CD4-positive, alpha-beta T cell (primary cell): ENCODE results near the gene RNU7-1. TPM values are rescaled to one million over a fixed set of nuclear protein-coding genes. Genes with fewer than 3 reads are reported as not detected.

Experiments
- ATAC-seq: fragments of 200-7000 bp; cut with Tn5 transposase; one replicate; pipeline ENCODE4 v1.10.0; 2022; ENCODE audit warnings: mild to moderate bottlenecking; ENCODE audit not compliant: poor library complexity
- CTCF ChIA-PET: fragments of 350-600 bp; sonication (Branson Sonifier 250); formaldehyde crosslinking; loops from one replicate; lab custom pipeline; 2021; ENCODE audit warnings: antibody characterized with exemption, inconsistent platforms; lab: Charles Lee
- POLR2A ChIA-PET: fragments of 350-600 bp; sonication (Branson Sonifier 250); formaldehyde crosslinking; loops from one replicate; lab custom pipeline; 2021; ENCODE audit warnings: antibody characterized with exemption, inconsistent platforms; lab: Charles Lee
- DNase-seq, 14 experiments: peaks; one replicate each; pipeline ENCODE4 v3.0.0-alpha.2; 2013 to 2020; ENCODE audit warnings: mixed read lengths in 2 of 14
- H3K27ac ChIP-seq, 2 donors: one replicate each; pipeline versions ENCODE4 v1.5.1 to v1.7.0; 2013; ENCODE audit warnings: low read length in 2 of 2, low read depth in 1 of 2, mild to moderate bottlenecking in 1 of 2
- H3K27me3 ChIP-seq, 2 experiments: 1 replicate in 1 of 2; 2 replicates in 1 of 2; pipeline versions ENCODE4 v1.6.1 to v1.7.0; 2013; ENCODE audit warnings: low read length in 2 of 2, control low read depth in 1 of 2, mild to moderate bottlenecking in 1 of 2, moderate library complexity in 1 of 2; ENCODE audit not compliant: insufficient read depth in 2 of 2, control insufficient read depth in 1 of 2
- H3K36me3 ChIP-seq: one replicate; pipeline ENCODE4 v1.6.1; 2013; ENCODE audit warnings: low read length, control low read depth; ENCODE audit not compliant: insufficient read depth
- H3K4me1 ChIP-seq: one replicate; pipeline ENCODE4 v1.6.1; 2013; ENCODE audit warnings: low read length, control low read depth; ENCODE audit not compliant: insufficient read depth
- H3K4me3 ChIP-seq: one replicate; pipeline ENCODE4 v1.5.1; 2013; ENCODE audit warnings: mild to moderate bottlenecking, low read length, moderate library complexity
- H3K9me3 ChIP-seq, 2 experiments: 1 replicate in 1 of 2; 2 replicates in 1 of 2; pipeline versions ENCODE4 v1.6.1 to v1.7.0; 2013; ENCODE audit warnings: low read length in 2 of 2, mild to moderate bottlenecking in 2 of 2, control low read depth in 1 of 2, moderate library complexity in 1 of 2; ENCODE audit not compliant: control insufficient read depth in 1 of 2, insufficient read depth in 1 of 2
- H3K27ac Mint-ChIP-seq: one replicate; pipeline ENCODE4 v1.8.0; 2020; ENCODE audit warnings: mixed read lengths
- H3K27me3 Mint-ChIP-seq: one replicate; pipeline ENCODE4 v1.8.0; 2021; ENCODE audit warnings: mixed read lengths
- H3K36me3 Mint-ChIP-seq: one replicate; pipeline ENCODE4 v1.8.0; 2021; ENCODE audit warnings: low read depth, mixed read lengths
- H3K4me1 Mint-ChIP-seq: one replicate; pipeline ENCODE4 v1.8.0; 2021; ENCODE audit warnings: low read depth, mixed read lengths
- H3K4me3 Mint-ChIP-seq: one replicate; pipeline ENCODE4 v1.8.0; 2020; ENCODE audit warnings: mild to moderate bottlenecking, mixed read lengths
- H3K9me3 Mint-ChIP-seq: one replicate; pipeline ENCODE4 v1.8.0; 2020; ENCODE audit warnings: mixed read lengths
- intact Hi-C, 2 experiments: fragments of 100-400 bp; cut with DNase I in 1 of 2; cut with micrococcal nuclease in 1 of 2; formaldehyde crosslinking; loops; one replicate each; pipeline versions ENCODE4 v1.15.1 to v1.9.0; 2023 to 2025; cut with DNase I, micrococcal nuclease
- total RNA-seq, 174 experiments: library from RNA in 2 of 174; stranded (reverse) in 2 of 174; gene quantifications; one replicate each; pipeline ENCODE4 v1.2.3 and lab custom pipeline; 2021 to 2026
- TF ChIP-seq, protein P1 (sequence below): fragments of 200-600 bp; IDR thresholded peaks from one replicate; pipeline ENCODE4 v1.8.0; 2022; ENCODE audit warnings: antibody characterized with exemption, mild to moderate bottlenecking

The RNU7-1 gene
- total RNA-seq, 2 experiments from 2014 or later = not detected

DNA sequence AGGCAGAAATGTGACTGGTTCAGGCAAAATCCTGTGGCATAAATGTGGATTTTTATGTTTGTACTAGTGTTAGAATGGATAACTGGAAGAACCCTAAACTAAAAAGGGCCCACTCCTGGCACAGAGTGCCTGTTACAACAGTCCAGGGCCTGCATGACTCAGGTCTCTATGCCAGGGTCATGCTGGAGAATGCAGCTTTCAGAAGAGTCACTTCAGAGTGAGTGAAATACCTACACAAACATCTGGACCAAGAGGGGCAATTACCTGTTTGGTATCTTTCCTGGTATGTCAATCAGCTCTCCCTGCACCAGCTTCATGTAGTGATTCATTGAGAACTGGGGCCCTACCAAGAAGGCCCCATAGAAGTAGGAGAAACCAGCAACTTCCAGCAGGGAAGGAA, 37.1 kb downstream of the RNU7-1 start:
- intact Hi-C loops = no loop called here
- no peaks in the 10 kb centered on the region for H3K27me3 ChIP-seq
- no peaks in the 10 kb centered on the region for H3K4me1 ChIP-seq
- no peaks in the 10 kb centered on the region for H3K9me3 Mint-ChIP-seq
- no peak for DNase-seq
- no peak overlapping the region for H3K4me3 Mint-ChIP-seq
- H3K27ac ChIP-seq = no peak overlapping the region
- ChIA-PET POLR2A (interaction anchor here (1.2 kb wide), 1 partner anchor 37 kb away, joined by 3 read pairs; the partner anchor contains the start of genes C12orf57 and RNU7-1), CTCF (interaction anchor here (1.4 kb wide), 1 partner anchor 35 kb away, joined by 3 read pairs; no protein-coding TSS in a partner anchor)
- peaks cover 5% of the 10 kb centered on the region for H3K4me1 Mint-ChIP-seq
- peaks cover 81% of the 10 kb centered on the region for H3K36me3 Mint-ChIP-seq
- no peak overlapping the region for H3K27ac Mint-ChIP-seq
- peaks cover 82% of the 10 kb centered on the region for H3K36me3 ChIP-seq
- no peak overlapping the region for H3K4me3 ChIP-seq
- H3K9me3 ChIP-seq = no peaks in the 10 kb centered on the region
- no peak for ATAC-seq
- H3K27me3 Mint-ChIP-seq = no peaks in the 10 kb centered on the region
- TF ChIP-seq, protein P1, sequence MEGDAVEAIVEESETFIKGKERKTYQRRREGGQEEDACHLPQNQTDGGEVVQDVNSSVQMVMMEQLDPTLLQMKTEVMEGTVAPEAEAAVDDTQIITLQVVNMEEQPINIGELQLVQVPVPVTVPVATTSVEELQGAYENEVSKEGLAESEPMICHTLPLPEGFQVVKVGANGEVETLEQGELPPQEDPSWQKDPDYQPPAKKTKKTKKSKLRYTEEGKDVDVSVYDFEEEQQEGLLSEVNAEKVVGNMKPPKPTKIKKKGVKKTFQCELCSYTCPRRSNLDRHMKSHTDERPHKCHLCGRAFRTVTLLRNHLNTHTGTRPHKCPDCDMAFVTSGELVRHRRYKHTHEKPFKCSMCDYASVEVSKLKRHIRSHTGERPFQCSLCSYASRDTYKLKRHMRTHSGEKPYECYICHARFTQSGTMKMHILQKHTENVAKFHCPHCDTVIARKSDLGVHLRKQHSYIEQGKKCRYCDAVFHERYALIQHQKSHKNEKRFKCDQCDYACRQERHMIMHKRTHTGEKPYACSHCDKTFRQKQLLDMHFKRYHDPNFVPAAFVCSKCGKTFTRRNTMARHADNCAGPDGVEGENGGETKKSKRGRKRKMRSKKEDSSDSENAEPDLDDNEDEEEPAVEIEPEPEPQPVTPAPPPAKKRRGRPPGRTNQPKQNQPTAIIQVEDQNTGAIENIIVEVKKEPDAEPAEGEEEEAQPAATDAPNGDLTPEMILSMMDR = no peak

GRCh38 chr12:6981152-6982052, 37.8 kb downstream of the RNU7-1 start:
- intact Hi-C loops = no loop called here
- Histone ChIP-seq H3K27ac (no peak overlapping the region), H3K4me1 (no peaks in the 10 kb centered on the region), H3K36me3 (peaks cover 75% of the 10 kb centered on the region), H3K4me3 (no peak overlapping the region), H3K9me3 (no peaks in the 10 kb centered on the region), H3K27me3 (no peaks in the 10 kb centered on the region)
- TF ChIP-seq, protein P1 = no peak
- ChIA-PET POLR2A (no interaction called here), CTCF (interaction anchor here (0.5 kb wide), 1 partner anchor 128 kb away, joined by 3 read pairs; the partner anchor contains the start of gene C1RL)
- Mint-ChIP-seq H3K36me3 (peaks cover 80% of the 10 kb centered on the region), H3K27ac (no peak overlapping the region), H3K27me3 (no peaks in the 10 kb centered on the region), H3K4me3 (no peak overlapping the region), H3K9me3 (no peaks in the 10 kb centered on the region), H3K4me1 (peaks cover 5% of the 10 kb centered on the region)
- ATAC-seq (no peak), DNase-seq (no peak)

GRCh38 chr12:6982532-6982931, 38.9 kb downstream of the RNU7-1 start:
- CTCF ChIA-PET = interaction anchor here (0.6 kb wide), 1 partner anchor 110 kb away, joined by 3 read pairs; no protein-coding TSS in a partner anchor
- no peaks in the 10 kb centered on the region for H3K9me3 Mint-ChIP-seq
- H3K27ac ChIP-seq = no peak overlapping the region
- H3K9me3 ChIP-seq = no peaks in the 10 kb centered on the region
- no peaks in the 10 kb centered on the region for H3K4me1 Mint-ChIP-seq
- ATAC-seq = no peak
- POLR2A ChIA-PET = no interaction called here
- H3K27me3 Mint-ChIP-seq = no peaks in the 10 kb centered on the region
- no peak overlapping the region for H3K4me3 ChIP-seq
- no peak overlapping the region for H3K27ac Mint-ChIP-seq
- H3K4me1 ChIP-seq = no peaks in the 10 kb centered on the region
- peaks cover 64% of the 10 kb centered on the region for H3K36me3 ChIP-seq
- intact Hi-C loops = no loop called here
- no peak for DNase-seq
- TF ChIP-seq, protein P1 = no peak
- no peaks in the 10 kb centered on the region for H3K27me3 ChIP-seq
- no peak overlapping the region for H3K4me3 Mint-ChIP-seq
- H3K36me3 Mint-ChIP-seq = peaks cover 74% of the 10 kb centered on the region
